HG03565 (cell line): Measurements from ENCODE around the gene ELMO1.

Source experiments
- ATAC-seq: cut with Tn5 transposase; IDR thresholded peaks from one replicate; pipeline ENCODE4 v1.9.1; 2021; ENCODE audit warnings: mild to moderate bottlenecking, moderate library complexity; ENCODE audit not compliant: unreplicated experiment

The ELMO1 gene

DNA sequence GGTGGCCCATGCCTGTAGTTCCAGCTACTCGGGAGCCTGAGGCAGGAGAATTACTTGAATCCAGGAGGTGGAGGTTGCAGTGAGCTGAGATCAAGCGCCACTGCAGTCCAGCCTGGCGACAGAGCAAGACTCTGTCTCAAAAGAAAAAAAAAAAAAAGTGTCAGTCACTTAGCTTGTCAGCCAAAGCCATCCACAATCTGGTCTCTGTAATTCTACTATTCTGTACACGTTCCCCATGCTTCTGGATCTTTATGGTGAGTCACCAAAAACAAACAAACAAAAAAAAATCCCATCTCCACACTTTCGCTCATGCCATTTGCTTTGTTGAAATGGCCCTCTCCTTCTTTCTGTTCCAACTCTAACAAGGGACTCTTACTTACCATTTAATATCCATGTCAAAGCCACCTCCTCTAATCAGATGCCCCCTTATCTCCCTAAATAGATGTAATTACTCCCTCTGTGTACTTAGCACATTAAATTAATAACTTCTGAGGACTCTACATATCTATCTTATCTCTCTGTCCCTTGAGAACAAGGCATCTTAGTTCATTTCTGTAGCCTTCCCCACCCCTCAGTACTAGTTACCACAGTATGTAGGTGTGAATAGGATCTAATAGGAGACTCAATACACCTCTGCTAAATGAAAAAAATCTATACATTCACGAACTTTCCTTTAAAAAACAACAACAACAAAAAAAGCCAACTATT is 128.4 kb downstream of the ELMO1 start:
- ATAC-seq: no peak

- no peak for ATAC-seq
Observed at GRCh38 chr7:37318541-37318940, 130.1 kb downstream of the ELMO1 start.

DNA sequence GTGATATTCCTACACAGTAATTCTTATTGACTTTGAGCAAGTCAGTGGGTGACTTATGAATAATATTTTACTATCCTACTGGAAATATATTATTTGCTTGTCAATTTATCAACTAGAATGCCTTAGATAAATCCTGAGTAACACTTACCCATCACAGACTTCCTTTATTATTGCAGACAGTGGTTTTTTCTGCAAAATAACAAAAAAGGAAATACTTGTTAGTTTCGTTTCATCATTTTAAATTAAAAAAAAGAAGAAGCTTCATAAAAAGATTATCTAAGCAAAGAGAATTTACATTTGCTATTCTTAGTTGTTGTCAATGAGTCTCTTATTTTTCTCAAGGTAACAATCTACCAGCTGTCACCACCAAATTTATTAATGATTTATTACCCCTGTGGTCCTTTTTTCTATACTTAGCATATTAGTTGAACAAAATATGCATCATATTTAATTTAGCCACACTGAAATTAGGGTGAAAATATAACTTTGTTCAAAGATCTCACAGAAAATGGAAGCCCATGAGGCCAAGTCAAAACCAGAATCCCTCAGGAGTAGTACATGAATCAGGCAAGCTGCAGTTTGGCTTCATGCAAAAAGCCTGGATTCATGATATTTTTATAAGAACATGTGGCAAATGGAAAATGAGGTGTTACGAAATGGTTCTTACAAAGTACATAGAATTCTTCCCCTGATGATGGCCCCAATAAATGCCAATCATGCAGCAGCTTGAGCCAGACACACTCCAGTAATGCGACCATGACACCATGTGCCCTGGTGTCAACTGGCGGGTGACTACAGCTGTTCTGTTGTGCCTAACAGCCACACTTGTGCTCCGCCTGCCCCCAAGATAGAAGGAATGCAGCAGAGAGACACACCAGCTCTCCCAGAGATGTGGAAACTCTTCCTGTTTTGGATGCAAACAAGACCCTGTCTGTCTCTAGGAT is 132.6 kb downstream of the ELMO1 start:
- no peak for ATAC-seq

DNA sequence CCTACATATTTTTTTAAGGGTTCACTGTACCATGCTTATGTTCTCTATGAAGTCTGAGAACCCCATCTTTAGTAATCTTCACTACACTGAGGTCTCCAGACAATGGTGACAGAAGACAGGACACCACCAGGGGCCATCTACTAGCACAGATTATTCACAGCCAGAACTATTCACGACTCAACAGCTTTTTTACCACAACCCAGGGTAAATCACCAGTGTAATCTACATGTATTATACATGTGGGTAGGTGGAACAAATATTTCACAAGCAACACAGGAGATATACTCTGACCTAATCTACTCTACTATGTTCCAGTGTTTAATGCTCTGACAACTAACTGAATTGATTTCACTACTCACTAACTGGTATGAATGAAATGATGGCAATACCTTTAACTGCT is 136.1 kb downstream of the ELMO1 start:
- ATAC-seq: no peak

DNA sequence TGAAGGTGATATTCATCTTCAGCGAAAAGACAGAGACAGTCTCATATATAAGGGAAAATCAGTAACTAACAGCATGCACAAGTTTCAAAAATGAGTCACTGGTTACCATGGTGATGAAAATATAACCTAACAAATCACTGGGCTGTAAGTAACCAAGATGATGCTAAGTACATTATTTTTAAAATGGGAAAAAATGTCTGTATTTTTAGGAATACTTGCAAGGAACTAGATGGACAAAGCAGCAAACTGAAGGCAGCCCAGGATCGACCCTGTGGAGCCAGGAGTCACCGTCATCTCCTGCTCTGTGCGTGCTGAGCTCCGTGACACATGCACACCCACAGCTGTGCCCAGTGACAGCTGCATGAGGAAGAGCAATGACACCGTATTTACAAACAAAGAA is 137.3 kb downstream of the ELMO1 start:
- ATAC-seq: no peak

- no peak for ATAC-seq
Observed at GRCh38 chr7:37310327-37311080, 138.2 kb downstream of the ELMO1 start.

DNA sequence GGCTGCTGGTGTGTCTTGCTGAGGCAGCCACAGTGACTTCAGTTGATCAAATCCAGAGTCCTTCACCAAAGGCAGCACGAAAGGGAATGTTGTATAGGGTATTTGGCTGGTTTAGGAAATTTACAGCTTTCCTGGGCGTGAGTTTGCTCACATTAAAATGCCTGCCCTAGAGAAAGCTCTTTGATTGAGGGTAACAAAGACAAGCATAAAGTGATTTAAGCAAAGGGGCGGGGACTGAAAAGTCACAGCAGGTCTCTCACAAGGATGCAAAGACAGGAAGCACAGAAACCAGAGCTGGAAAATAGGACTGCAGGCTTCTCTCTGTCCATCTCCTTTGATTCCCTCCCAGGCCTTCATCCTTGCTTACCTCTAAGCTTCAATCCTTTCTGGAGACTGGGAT is 139.2 kb downstream of the ELMO1 start:
- no peak for ATAC-seq

DNA sequence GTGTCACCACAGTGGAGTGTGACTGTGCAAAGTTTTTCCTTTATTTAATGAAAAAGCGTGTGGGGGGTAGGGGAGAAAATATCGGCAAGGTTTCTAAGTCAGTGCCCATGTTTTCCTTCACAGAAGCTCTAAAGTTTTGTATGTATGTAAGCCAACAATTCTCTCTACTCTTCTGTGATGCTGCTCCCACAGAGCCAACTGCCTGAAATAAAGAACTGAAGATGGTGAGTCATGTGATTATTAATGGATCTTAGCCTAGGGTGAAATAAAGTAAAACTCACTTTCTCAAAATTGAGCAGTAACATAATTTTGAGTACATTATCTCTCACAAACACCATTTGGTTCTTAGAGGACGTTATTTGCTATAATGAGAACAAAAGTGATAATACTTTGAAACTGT is 143.7 kb downstream of the ELMO1 start:
- ATAC-seq: no peak

DNA sequence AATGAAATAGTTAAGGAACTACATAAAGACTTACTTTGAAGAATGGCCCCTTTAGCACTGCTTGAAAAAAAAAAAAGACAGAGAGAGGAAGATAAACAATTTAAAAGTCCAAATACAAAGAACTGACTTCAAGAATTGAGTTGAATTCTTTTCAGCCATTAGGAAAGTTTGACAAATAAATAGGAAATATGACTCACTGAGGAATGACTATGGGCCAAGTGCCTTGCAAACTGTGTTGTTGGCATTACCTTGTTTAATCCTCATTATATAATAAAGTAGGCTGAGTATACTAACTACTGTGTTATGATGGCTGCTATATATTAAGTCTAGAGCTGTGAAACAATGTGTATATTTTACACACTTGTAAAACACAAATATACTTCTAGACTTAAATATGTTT is 151.1 kb downstream of the ELMO1 start:
- ATAC-seq: no peak

- ATAC-seq: no peak
Observed at GRCh38 chr7:37295401-37295800, 153.3 kb downstream of the ELMO1 start.

DNA sequence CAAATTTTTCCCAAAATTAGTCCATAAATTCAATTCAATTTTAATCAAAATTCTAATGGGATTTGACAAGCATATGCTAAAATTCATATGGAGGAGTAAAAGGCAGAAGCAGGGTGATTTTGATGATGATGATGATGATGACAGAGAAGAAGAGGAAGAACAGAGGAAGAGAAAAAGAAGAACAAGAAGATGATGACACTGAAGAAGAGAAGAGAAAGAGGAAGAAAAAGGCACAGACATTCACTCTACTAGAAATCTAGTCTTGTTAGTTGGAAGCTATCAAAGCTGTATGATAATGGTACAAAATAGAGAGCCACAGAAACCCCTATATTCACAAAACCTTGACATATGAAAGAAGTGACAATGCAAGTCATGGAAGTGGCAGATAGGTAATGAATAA is 157.9 kb downstream of the ELMO1 start:
- ATAC-seq: no peak

- no peak for ATAC-seq
Observed at GRCh38 chr7:37289781-37290180, 158.9 kb downstream of the ELMO1 start.

- ATAC-seq: no peak
Observed at GRCh38 chr7:37289367-37289766, 159.3 kb downstream of the ELMO1 start.

GRCh38 chr7:37287131-37287855 is 161.4 kb downstream of the ELMO1 start:
- no peak for ATAC-seq

- ATAC-seq: no peak
Observed at GRCh38 chr7:37286454-37286832, 162.2 kb downstream of the ELMO1 start.

GRCh38 chr7:37285706-37286453 is 162.8 kb downstream of the ELMO1 start:
- no peak for ATAC-seq

- no peak for ATAC-seq
Observed at GRCh38 chr7:37284805-37285231, 163.8 kb downstream of the ELMO1 start.

GRCh38 chr7:37284285-37284684 is 164.4 kb downstream of the ELMO1 start:
- no peak for ATAC-seq

GRCh38 chr7:37283716-37284115 is 164.9 kb downstream of the ELMO1 start:
- no peak for ATAC-seq

GRCh38 chr7:37282927-37283326 is 165.7 kb downstream of the ELMO1 start:
- no peak for ATAC-seq
